Panc1 (cell line): Measurements from ENCODE around the gene KRTAP5-6. TPM values are rescaled to one million over a fixed set of nuclear protein-coding genes. Genes with fewer than 3 reads are reported as not detected.
"Not testable (repeated sequence)": the region's sequence is repeated elsewhere in the genome, so short reads cannot be mapped to it uniquely, and the experiment has no call there.

Experiments used
- ATAC-seq: fragments of 200-7000 bp; cut with Tn5 transposase; 2 replicates; pipeline ENCODE4 v1.9.1; 2020; ENCODE audit warnings: mild to moderate bottlenecking, moderate library complexity
- BruUV-seq: library from RNA; stranded (reverse); fragments of 400-500 nt; replicated peaks from 2 replicates; lab custom pipeline; 2021; lab: Mats Ljungman, UMichigan
- CTCF ChIA-PET: fragments of 300-600 bp; sonication (Branson Sonifier 250); formaldehyde crosslinking; loops from one replicate; lab custom pipeline; 2022; ENCODE audit warnings: antibody characterized with exemption; lab: Charles Lee
- POLR2A ChIA-PET: fragments of 300-600 bp; sonication (Branson Sonifier 250); formaldehyde crosslinking; loops from one replicate; lab custom pipeline; 2022; ENCODE audit warnings: antibody characterized with exemption; lab: Charles Lee
- DNase-seq: peaks from one replicate; pipeline ENCODE4 v3.0.0-alpha.2; 2010; ENCODE audit warnings: low read depth, low spot score
- H3K27ac ChIP-seq: 2 replicates; pipeline ENCODE4 v1.5.1; 2011; ENCODE audit warnings: mild to moderate bottlenecking, low read length, inconsistent platforms
- H3K27me3 ChIP-seq: fragments of 200-500 bp; sonication (Bioruptor generic); 2 replicates; pipeline ENCODE4 v1.6.0; 2014; ENCODE audit warnings: low read length, inconsistent platforms; ENCODE audit not compliant: control insufficient read depth, insufficient read depth
- H3K36me3 ChIP-seq: fragments of 200-500 bp; sonication (Bioruptor generic); 2 replicates; pipeline ENCODE4 v1.5.1; 2014; ENCODE audit warnings: inconsistent platforms, mild to moderate bottlenecking, low read length, moderate library complexity; ENCODE audit not compliant: control insufficient read depth, insufficient read depth
- H3K4me1 ChIP-seq: 2 replicates; pipeline ENCODE4 v1.5.1; 2011; ENCODE audit warnings: inconsistent platforms, mild to moderate bottlenecking, low read length, moderate library complexity; ENCODE audit not compliant: control insufficient read depth, insufficient read depth
- H3K4me3 ChIP-seq, 2 experiments: 2 replicates each; pipeline ENCODE4 v1.5.1; 2011 to 2012; ENCODE audit warnings: low read depth in 2 of 2, low read length in 2 of 2, mild to moderate bottlenecking in 2 of 2, inconsistent platforms in 1 of 2, moderate library complexity in 1 of 2
- H3K9me3 ChIP-seq: fragments of 200-500 bp; sonication (Bioruptor generic); 2 replicates; pipeline ENCODE4 v1.5.1; 2014; ENCODE audit warnings: low read depth, mild to moderate bottlenecking, inconsistent platforms, low read length, moderate library complexity; ENCODE audit not compliant: control insufficient read depth, insufficient read depth
- CTCF ChIP-seq: fragments of 450-650 bp; IDR thresholded peaks from 2 replicates; pipeline ENCODE4 v1.5.1; 2017; ENCODE audit warnings: mild to moderate bottlenecking
- POLR2AphosphoS5 ChIP-seq: IDR thresholded peaks from 2 replicates; pipeline ENCODE4 v1.6.1; 2012; ENCODE audit warnings: mild to moderate bottlenecking, low read depth, low read length, moderate library complexity
- REST ChIP-seq, 2 experiments: IDR thresholded peaks; 2 replicates each; pipeline ENCODE4 v1.6.1; 2011 to 2012; ENCODE audit warnings: low read depth in 2 of 2, control low read depth in 1 of 2, low read length in 1 of 2, mild to moderate bottlenecking in 1 of 2, moderate library complexity in 1 of 2; ENCODE audit not compliant: insufficient read depth in 1 of 2
- SIN3A ChIP-seq: IDR thresholded peaks from 2 replicates; pipeline ENCODE4 v1.6.1; 2012; ENCODE audit warnings: low read depth, mild to moderate bottlenecking, low read length, moderate library complexity, borderline replicate concordance; ENCODE audit not compliant: insufficient read depth
- TCF7L2 ChIP-seq: IDR thresholded peaks from 2 replicates; pipeline ENCODE4 v1.6.1; 2011; ENCODE audit warnings: mild to moderate bottlenecking, low read depth, low read length, inconsistent platforms
- in situ Hi-C: cut with HindIII; loops from 2 replicates; pipeline ENCODE4 v1.10.0; 2016; ENCODE audit warnings: low sequenced_read_pairs, low pct_unique_long_range_greater_than_20kb
- intact Hi-C: fragments of 100-400 bp; cut with micrococcal nuclease; formaldehyde crosslinking; loops from one replicate; pipeline ENCODE4 v1.10.0; 2022; ENCODE audit not compliant: unreplicated experiment
- total RNA-seq: library from RNA; stranded (reverse); gene quantifications from one replicate; pipeline ENCODE4 v1.2.1, GENCODE V29; 2021; ENCODE audit not compliant: unreplicated experiment

Gene KRTAP5-6
- total RNA-seq, 1 experiment from 2014 or later = not detected

- H3K4me3 ChIP-seq, in situ Hi-C loops, H3K27me3 ChIP-seq, H3K9me3 ChIP-seq, intact Hi-C loops, H3K27ac ChIP-seq, POLR2A ChIA-PET, DNase-seq, CTCF ChIA-PET, H3K36me3 ChIP-seq, BruUV-seq: not testable (repeated sequence)
- H3K4me1 ChIP-seq = peaks cover 11% of the 10 kb centered on the region
- ATAC-seq = 0 out of 2 replicates have a peak, but pooled peaks have one; percentile 27
Observed at GRCh38 chr11:1686220-1686619, 10.8 kb upstream of the KRTAP5-6 start.

- H3K9me3 ChIP-seq, intact Hi-C loops, in situ Hi-C loops, H3K4me3 ChIP-seq, DNase-seq, H3K36me3 ChIP-seq, CTCF ChIA-PET, POLR2A ChIA-PET, BruUV-seq, H3K27me3 ChIP-seq, ATAC-seq, H3K27ac ChIP-seq: not testable (repeated sequence)
- H3K4me1 ChIP-seq = peaks cover 11% of the 10 kb centered on the region
Observed at GRCh38 chr11:1688336-1688947, 8.6 kb upstream of the KRTAP5-6 start.

GRCh38 chr11:1689250-1690166 lies 7.5 kb upstream of the KRTAP5-6 start:
- H3K36me3 ChIP-seq, H3K27me3 ChIP-seq, in situ Hi-C loops, POLR2A ChIA-PET, H3K27ac ChIP-seq, H3K4me3 ChIP-seq, ATAC-seq, H3K9me3 ChIP-seq, DNase-seq, BruUV-seq: not testable (repeated sequence)
- H3K4me1 ChIP-seq = peaks cover 20% of the 10 kb centered on the region
- intact Hi-C loops = loop anchor here (5.0 kb wide), 2 partner anchors 37 to 463 kb away; no protein-coding TSS in a partner anchor
- CTCF ChIA-PET = interaction anchor here (0.7 kb wide), 1 partner anchor 133 kb away, joined by 8 read pairs; no protein-coding TSS in a partner anchor

- POLR2A ChIA-PET = no interaction called here
- Histone ChIP-seq H3K27me3 (no peaks in the 10 kb centered on the region), H3K36me3 (no peaks in the 10 kb centered on the region), H3K4me1 (peaks cover 20% of the 10 kb centered on the region), H3K9me3 (no peaks in the 10 kb centered on the region), H3K4me3 (no peak overlapping the region), H3K27ac (no peak overlapping the region)
- in situ Hi-C loops (no loop called here), intact Hi-C loops (loop anchor here (5.0 kb wide), 2 partner anchors 38 to 462 kb away; no protein-coding TSS in a partner anchor)
- ATAC-seq = no peak
- CTCF ChIA-PET = interaction anchor here (0.6 to 4.9 kb wide), 4 partner anchors 38 to 277 kb away, joined by 5 to 168 read pairs (median 11); partner anchors contain the start of gene SYT8
- TF ChIP-seq POLR2AphosphoS5 = no peak
- no peak for TF ChIP-seq SIN3A
- no peak for TF ChIP-seq REST (IDR thresholded peaks at IDR 0.05; ENCODE audit: insufficient read depth in 1 of 2, low read depth in 2 of 2, low read length in 1 of 2)
- no peak for TF ChIP-seq TCF7L2
- no peak for TF ChIP-seq CTCF
- BruUV-seq = no TSS peak
- DNase-seq = no peak
Observed at GRCh38 chr11:1690167-1691025, 6.6 kb upstream of the KRTAP5-6 start.
